HG03095 (cell line): ENCODE data around the gene TEX54.
"Not testable (repeated sequence)": the region's sequence is repeated elsewhere in the genome, so short reads cannot be mapped to it uniquely, and the experiment has no call there.

Source experiments
- ATAC-seq: cut with Tn5 transposase; IDR thresholded peaks from one replicate; pipeline ENCODE4 v1.9.1; 2021; ENCODE audit warnings: moderate library complexity; ENCODE audit not compliant: unreplicated experiment

The TEX54 gene

DNA sequence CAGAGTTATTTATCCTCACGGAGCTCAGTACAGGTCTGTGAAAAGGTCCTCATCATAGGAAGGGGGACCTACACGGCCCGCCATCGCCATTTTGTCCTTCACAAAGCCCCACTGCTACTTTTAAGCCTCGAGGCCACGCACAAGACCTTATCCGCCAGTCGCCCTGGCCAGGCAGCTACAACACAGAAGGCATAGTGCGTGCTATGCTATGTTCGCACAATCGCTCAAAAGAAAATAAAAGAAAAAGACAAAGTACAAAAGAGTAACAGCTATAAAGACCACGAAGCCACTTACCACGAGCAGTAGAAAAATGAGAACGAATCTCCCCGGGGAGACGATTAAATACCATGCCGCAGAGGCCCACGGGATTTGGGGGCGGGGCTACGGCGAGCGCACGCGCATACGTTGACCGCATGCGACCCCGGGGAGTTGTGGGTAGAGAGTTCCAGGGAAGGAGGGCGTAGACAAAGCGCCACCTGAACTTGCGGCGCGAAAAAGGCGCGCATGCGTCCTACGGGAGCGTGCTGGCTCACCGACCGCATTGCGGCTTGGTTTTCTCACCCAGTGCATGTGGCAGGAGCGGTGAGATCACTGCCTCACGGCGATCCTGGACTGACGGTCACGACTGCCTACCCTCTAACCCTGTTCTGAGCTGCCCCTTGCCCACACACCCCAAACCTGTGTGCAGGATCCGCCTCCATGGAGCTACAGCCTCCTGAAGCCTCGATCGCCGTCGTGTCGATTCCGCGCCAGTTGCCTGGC is 23.1 kb upstream of the TEX54 start:
- peak; percentile 67 for ATAC-seq

GRCh38 chr11:62854825-62855570 is 22.4 kb upstream of the TEX54 start:
- no peak for ATAC-seq

- no peak for ATAC-seq
Observed at GRCh38 chr11:62854013-62854824, 21.6 kb upstream of the TEX54 start.

DNA sequence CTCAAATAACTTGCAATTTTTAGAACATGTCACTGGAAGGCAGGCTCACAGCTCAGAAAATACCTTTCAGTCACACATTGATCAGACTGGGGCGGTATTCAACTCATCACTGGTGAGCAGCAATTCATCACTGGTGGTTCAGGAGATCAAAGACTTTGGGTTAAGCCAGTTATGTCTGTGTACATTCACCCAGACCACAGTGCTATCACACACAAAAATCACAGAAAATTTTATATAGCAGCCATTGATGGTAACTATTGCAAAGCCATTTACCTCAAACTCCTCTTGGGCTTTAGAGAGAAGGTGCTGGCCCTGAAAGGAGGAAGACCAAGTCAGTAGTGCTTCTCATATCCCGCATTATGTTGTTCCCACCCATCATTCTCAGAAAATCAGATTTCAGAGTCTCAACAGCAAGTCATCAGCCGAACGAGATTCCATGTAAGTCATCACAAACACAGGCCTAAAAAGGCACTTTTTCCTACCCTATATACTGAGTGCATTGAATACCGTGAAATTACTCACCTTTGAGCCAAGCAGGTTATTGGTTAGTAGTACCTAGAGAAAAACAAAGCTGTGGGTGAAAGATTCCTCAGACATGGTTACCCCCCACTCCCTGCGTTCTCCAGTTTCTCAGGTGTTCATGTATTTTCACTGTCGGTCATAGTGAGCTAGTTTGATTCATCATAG is 20.8 kb upstream of the TEX54 start:
- ATAC-seq = no peak

DNA sequence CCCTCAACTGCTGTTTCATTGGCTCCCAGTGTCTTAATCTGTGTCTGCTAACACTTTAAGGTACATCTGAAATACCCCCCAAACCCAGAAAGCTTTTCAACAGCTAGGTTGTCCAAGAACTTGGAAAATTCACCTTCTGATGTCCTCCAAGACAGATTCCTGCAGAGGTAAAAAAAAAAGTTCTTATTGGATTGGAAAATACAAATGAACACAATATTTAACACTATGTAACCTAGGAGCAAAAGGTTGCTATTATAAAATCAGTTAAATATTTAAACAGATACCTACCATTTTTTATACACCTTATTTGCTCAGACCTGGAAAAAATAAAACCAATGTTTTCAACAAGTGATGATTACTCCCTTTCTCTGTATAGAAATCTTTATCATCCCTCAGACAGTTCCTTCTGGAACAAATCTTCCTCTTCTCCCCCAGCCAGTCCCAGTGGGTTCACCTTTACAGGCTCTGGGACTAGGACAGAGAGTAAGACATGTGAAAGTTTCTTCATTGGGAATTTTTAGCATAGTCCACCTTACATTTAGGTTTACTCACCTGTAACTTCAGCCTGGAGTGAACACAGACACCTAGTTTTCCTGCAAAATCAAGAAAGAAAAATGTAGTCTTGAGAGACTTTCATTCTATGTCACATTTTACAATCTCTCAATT is 20.0 kb upstream of the TEX54 start:
- no peak for ATAC-seq

DNA sequence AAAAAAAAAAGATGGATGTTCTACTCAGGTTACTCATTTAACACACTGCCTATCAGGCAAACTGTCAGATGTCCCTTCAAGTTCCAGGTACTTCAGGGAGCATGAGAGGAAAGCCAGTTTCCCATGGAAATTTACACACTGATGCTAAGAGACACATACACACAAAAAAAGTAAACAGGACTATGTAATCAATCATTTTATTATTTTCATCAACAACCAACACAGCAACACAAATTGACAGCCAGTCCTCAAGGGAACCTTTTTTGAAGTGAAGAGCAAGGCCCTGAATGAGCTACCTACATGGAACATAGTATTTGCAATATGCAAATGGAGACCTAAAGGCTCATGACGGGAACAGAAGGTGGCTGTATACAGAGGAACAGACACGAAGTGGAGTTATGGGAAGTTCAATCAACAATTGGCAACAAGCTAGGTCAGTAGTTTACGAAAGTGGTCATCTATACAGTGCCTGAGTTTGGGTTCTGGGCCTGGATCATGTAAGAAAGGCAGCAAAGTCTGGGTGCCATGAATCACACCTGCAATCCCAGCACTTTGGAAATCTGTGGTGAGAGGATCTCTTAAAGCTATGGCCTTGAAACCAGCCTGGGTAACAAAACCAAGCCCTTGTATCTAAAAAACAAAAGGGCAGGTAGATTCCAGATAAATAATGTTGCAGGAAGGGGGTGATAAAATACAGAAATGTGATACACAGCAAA is 19.3 kb upstream of the TEX54 start:
- no peak for ATAC-seq

- ATAC-seq = no peak
Observed at GRCh38 chr11:62850911-62851806, 18.5 kb upstream of the TEX54 start.

GRCh38 chr11:62847767-62848314 is 15.2 kb upstream of the TEX54 start:
- ATAC-seq = no peak

DNA sequence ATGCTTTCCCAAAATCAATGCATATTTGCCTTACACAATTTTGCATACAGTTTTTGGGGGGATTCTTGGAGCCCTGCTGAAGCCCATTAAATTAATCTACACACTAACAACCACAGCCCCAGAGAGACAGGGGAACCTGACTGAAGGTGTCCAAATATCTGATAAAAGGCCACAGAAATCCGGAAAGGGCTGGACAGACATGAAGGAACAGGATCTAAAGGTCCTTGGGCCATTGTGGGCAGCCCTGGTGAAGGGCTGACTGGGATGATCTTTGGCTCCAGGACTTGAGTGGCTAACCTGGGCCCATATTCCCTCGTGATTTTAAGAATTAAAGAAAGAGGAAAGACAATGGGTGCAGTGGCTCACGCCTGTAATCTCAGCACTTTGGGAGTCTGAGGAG is 13.5 kb upstream of the TEX54 start:
- no peak for ATAC-seq

- no peak for ATAC-seq
Observed at GRCh38 chr11:62844154-62844553, 11.5 kb upstream of the TEX54 start.

GRCh38 chr11:62843466-62843865 is 10.8 kb upstream of the TEX54 start:
- no peak for ATAC-seq

- not testable (repeated sequence) for ATAC-seq
Observed at GRCh38 chr11:62842891-62843290, 10.2 kb upstream of the TEX54 start.

GRCh38 chr11:62842171-62842741 is 9.6 kb upstream of the TEX54 start:
- ATAC-seq = no peak

GRCh38 chr11:62841361-62842170 is 8.9 kb upstream of the TEX54 start:
- ATAC-seq = peak; percentile 47

GRCh38 chr11:62840721-62841360 is 8.2 kb upstream of the TEX54 start:
- ATAC-seq = not testable (repeated sequence)

DNA sequence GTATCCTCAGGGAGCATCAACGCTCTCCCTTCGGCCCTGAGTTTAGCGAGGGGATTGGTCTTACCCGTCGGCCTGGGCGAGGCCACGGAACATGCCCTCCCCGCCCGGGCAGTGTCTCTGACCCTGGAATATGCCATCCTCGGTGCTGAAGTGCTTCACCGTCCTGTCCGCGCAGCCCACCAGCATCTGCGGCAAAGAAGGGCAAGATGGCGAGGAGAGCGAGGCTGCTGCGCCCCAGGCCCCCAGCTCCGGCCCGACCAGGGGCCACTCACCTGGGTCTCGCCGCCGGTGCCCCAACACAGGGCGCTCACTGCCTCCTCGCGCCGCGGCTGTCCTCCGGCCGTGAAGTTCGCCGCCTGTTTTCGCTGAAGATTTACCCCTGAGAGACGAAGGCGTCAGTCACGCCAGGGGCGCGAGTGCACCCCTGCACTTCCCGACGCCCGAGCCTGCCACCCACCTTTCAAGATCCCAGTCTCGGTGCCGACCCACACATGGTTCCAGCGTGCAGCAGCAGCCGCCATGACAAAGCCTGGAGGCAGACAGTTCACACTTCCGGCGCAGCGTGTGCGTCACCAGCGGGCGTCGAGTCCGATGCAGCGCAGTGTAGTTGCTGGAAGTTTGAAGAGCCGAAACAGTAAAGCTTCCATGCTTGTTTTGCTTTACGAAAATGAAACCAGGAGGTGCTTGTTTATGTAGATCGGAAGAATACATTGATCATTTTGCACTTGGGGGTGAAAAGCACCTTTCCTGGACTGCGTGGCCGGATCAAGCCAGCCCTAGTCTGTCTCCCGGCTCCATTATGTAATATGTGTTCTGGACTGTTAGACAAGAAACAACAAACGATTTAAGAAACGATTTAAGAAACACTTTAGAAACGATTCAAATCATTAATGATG is 6.7 kb upstream of the TEX54 start, which contains the start of gene WDR74:
Gene WDR74 (minus strand): TSS at position 541 of the 896 bp plus-strand sequence. CDS start 20 bp downstream, at position 521.
- ATAC-seq = peak; percentile 37
